CD4-positive, alpha-beta T cell treated with Interleukin-10 for 1 hour (primary cell): ENCODE measurements around the gene G6PC1.
"Not testable (repeated sequence)": the region's sequence is repeated elsewhere in the genome, so short reads cannot be mapped to it uniquely, and the experiment has no call there.

Experiments
- DNase-seq: peaks from one replicate; pipeline ENCODE4 v3.0.0-alpha.2; 2020

The G6PC1 gene

GRCh38 chr17:42904110-42904469 lies 3.5 kb downstream of the G6PC1 start:
- no peak for DNase-seq

GRCh38 chr17:42906772-42907446 lies 6.3 kb downstream of the G6PC1 start:
- no peak for DNase-seq

- DNase-seq = no peak
Measured at GRCh38 chr17:42908872-42909700, 8.5 kb downstream of the G6PC1 start.

- no peak for DNase-seq
Measured at GRCh38 chr17:42913522-42913921, 12.9 kb downstream of the G6PC1 start.

GRCh38 chr17:42913981-42914617 lies 13.5 kb downstream of the G6PC1 start:
- DNase-seq = no peak

- DNase-seq = not testable (repeated sequence)
Measured at GRCh38 chr17:42915288-42915687, 14.7 kb downstream of the G6PC1 start.

GRCh38 chr17:42916388-42917235 lies 16.0 kb downstream of the G6PC1 start:
- DNase-seq = not testable (repeated sequence)

GRCh38 chr17:42917236-42917603 lies 16.6 kb downstream of the G6PC1 start:
- DNase-seq = no peak

- DNase-seq = no peak
Measured at GRCh38 chr17:42918902-42919521, 18.4 kb downstream of the G6PC1 start.

- not testable (repeated sequence) for DNase-seq
Measured at GRCh38 chr17:42919522-42920077, 19.0 kb downstream of the G6PC1 start.

GRCh38 chr17:42920106-42920900 lies 19.7 kb downstream of the G6PC1 start:
- no peak for DNase-seq

GRCh38 chr17:42920922-42921321 lies 20.3 kb downstream of the G6PC1 start:
- no peak for DNase-seq

- no peak for DNase-seq
Measured at GRCh38 chr17:42922294-42922693, 21.7 kb downstream of the G6PC1 start.

GRCh38 chr17:42923472-42923871 lies 22.9 kb downstream of the G6PC1 start:
- DNase-seq = not testable (repeated sequence)

- no peak for DNase-seq
Measured at GRCh38 chr17:42924891-42925290, 24.3 kb downstream of the G6PC1 start.

- peak; percentile 12 for DNase-seq
Measured at GRCh38 chr17:42928714-42929496, 28.3 kb downstream of the G6PC1 start.

- no peak for DNase-seq
Measured at GRCh38 chr17:42929497-42929844, 28.9 kb downstream of the G6PC1 start.

GRCh38 chr17:42937712-42938596 lies 37.4 kb downstream of the G6PC1 start:
- peak; percentile 24 for DNase-seq

- DNase-seq = no peak
Measured at GRCh38 chr17:42944211-42944610, 43.6 kb downstream of the G6PC1 start.

- no peak for DNase-seq
Measured at GRCh38 chr17:42946812-42947211, 46.2 kb downstream of the G6PC1 start.
